Muscle of leg (tissue), 11 donors: ENCODE results near the gene UNC79. TPM values are rescaled to one million over a fixed set of nuclear protein-coding genes. Genes with fewer than 3 reads are reported as not detected.

ENCODE experiments used
- DNase-seq: peaks from one replicate; pipeline ENCODE4 v3.0.0; 2013
- H3K27ac ChIP-seq: one replicate; pipeline ENCODE4 v1.5.1; 2013; ENCODE audit warnings: mild to moderate bottlenecking, low read length, control low read depth
- H3K27me3 ChIP-seq: one replicate; pipeline ENCODE4 v1.6.1; 2013; ENCODE audit warnings: low read length; ENCODE audit not compliant: control insufficient read depth, insufficient read depth
- H3K36me3 ChIP-seq: one replicate; pipeline ENCODE4 v1.6.1; 2013; ENCODE audit warnings: low read length; ENCODE audit not compliant: control insufficient read depth, insufficient read depth
- H3K4me1 ChIP-seq: one replicate; pipeline ENCODE4 v1.6.1; 2013; ENCODE audit warnings: low read length; ENCODE audit not compliant: control insufficient read depth, insufficient read depth
- H3K4me3 ChIP-seq: one replicate; pipeline ENCODE4 v1.5.1; 2013; ENCODE audit warnings: low read length, control low read depth
- H3K9me3 ChIP-seq: replicated peaks from 2 replicates; pipeline ENCODE4 v1.6.1; 2013; ENCODE audit warnings: low read depth, low read length; ENCODE audit not compliant: control insufficient read depth
- WGBS: methylation state at CpG from one replicate; pipeline ENCODE4 v1.1.5; 2013; ENCODE audit warnings: missing lambda C conversion rate; ENCODE audit not compliant: insufficient coverage; 5-methylcytosine and 5-hydroxymethylcytosine counted together
- polyA plus RNA-seq, 8 donors: library from polyadenylated mRNA; unstranded; fragments of 120-200 nt; gene quantifications; one replicate each; pipeline versions ENCODE4 v1.2.1 to v1.2.3, GENCODE V29; 2013; ENCODE audit warnings: inconsistent platforms in 1 of 8, low replicate concordance in 1 of 8; ENCODE audit not compliant: insufficient read length in 8 of 8, insufficient read depth in 1 of 8
- total RNA-seq: library from RNA; stranded (reverse); fragments of 120-200 nt; gene quantifications from one replicate; pipeline ENCODE4 v1.2.4, GENCODE V29; 2013

UNC79 gene
- total and polyA plus RNA-seq, 9 donors = 0.24 to 0.60 (median 0.33) TPM

- H3K27me3 ChIP-seq = no peaks in the 10 kb centered on the region
- H3K9me3 ChIP-seq = peaks cover 2% of the 10 kb centered on the region
- WGBS = no CpG with 5 or more reads among the region's 2 CpGs
- peak; percentile 71 for DNase-seq
- no peaks in the 10 kb centered on the region for H3K36me3 ChIP-seq
- H3K27ac ChIP-seq = no peak overlapping the region
- H3K4me3 ChIP-seq = no peak overlapping the region
- no peaks in the 10 kb centered on the region for H3K4me1 ChIP-seq
These were observed 95.1 kb downstream of the UNC79 start for GRCh38 chr14:93525696-93526451.

- Histone ChIP-seq H3K9me3 (no peaks in the 10 kb centered on the region), H3K4me1 (no peaks in the 10 kb centered on the region), H3K4me3 (no peak overlapping the region), H3K36me3 (no peaks in the 10 kb centered on the region), H3K27me3 (no peaks in the 10 kb centered on the region), H3K27ac (no peak overlapping the region)
- no CpG with 5 or more reads among the region's 4 CpGs for WGBS
- peak; percentile 45 for DNase-seq
These were observed 96.5 kb downstream of the UNC79 start for GRCh38 chr14:93527203-93527607.

GRCh38 chr14:93528884-93529558 is 98.3 kb downstream of the UNC79 start:
- Histone ChIP-seq H3K4me3 (no peak overlapping the region), H3K4me1 (no peaks in the 10 kb centered on the region), H3K36me3 (no peaks in the 10 kb centered on the region), H3K27ac (no peak overlapping the region), H3K9me3 (no peaks in the 10 kb centered on the region), H3K27me3 (no peaks in the 10 kb centered on the region)
- no peak for DNase-seq
- WGBS = no CpG with 5 or more reads among the region's 1 CpG

- Histone ChIP-seq H3K4me1 (no peaks in the 10 kb centered on the region), H3K27ac (no peak overlapping the region), H3K36me3 (no peaks in the 10 kb centered on the region), H3K4me3 (no peak overlapping the region), H3K9me3 (no peaks in the 10 kb centered on the region), H3K27me3 (no peaks in the 10 kb centered on the region)
- no CpG with 5 or more reads among the region's 1 CpG for WGBS
- DNase-seq = no peak
These were observed 100.9 kb downstream of the UNC79 start for GRCh38 chr14:93531644-93532043.

- WGBS = no CpG with 5 or more reads among the region's 2 CpGs
- H3K27ac ChIP-seq = no peak overlapping the region
- H3K4me1 ChIP-seq = no peaks in the 10 kb centered on the region
- no peak overlapping the region for H3K4me3 ChIP-seq
- no peaks in the 10 kb centered on the region for H3K36me3 ChIP-seq
- no peak for DNase-seq
- H3K27me3 ChIP-seq = no peaks in the 10 kb centered on the region
- H3K9me3 ChIP-seq = no peaks in the 10 kb centered on the region
These were observed 101.8 kb downstream of the UNC79 start for GRCh38 chr14:93532541-93532940.

- H3K27ac ChIP-seq = no peak overlapping the region
- H3K9me3 ChIP-seq = no peaks in the 10 kb centered on the region
- H3K4me1 ChIP-seq = no peaks in the 10 kb centered on the region
- no peak for DNase-seq
- H3K27me3 ChIP-seq = no peaks in the 10 kb centered on the region
- no peaks in the 10 kb centered on the region for H3K36me3 ChIP-seq
- H3K4me3 ChIP-seq = no peak overlapping the region
- no CpG with 5 or more reads among the region's 2 CpGs for WGBS
These were observed 102.7 kb downstream of the UNC79 start for GRCh38 chr14:93533437-93533836.

GRCh38 chr14:93533842-93534241 is 103.1 kb downstream of the UNC79 start:
- no peak overlapping the region for H3K4me3 ChIP-seq
- H3K36me3 ChIP-seq = no peaks in the 10 kb centered on the region
- no peak overlapping the region for H3K27ac ChIP-seq
- H3K27me3 ChIP-seq = no peaks in the 10 kb centered on the region
- no peaks in the 10 kb centered on the region for H3K4me1 ChIP-seq
- H3K9me3 ChIP-seq = no peaks in the 10 kb centered on the region
- peak; percentile 66 for DNase-seq

- Histone ChIP-seq H3K4me3 (no peak overlapping the region), H3K27ac (no peak overlapping the region), H3K36me3 (no peaks in the 10 kb centered on the region), H3K9me3 (no peaks in the 10 kb centered on the region), H3K4me1 (no peaks in the 10 kb centered on the region), H3K27me3 (no peaks in the 10 kb centered on the region)
- no peak for DNase-seq
- 83% methylated on average over 2 of the region's 3 CpGs for WGBS
These were observed 104.8 kb downstream of the UNC79 start for GRCh38 chr14:93535537-93535936.

GRCh38 chr14:93536945-93537344 is 106.2 kb downstream of the UNC79 start:
- H3K9me3 ChIP-seq = no peaks in the 10 kb centered on the region
- WGBS = 86% methylated on average over 6 of the region's 8 CpGs
- H3K27me3 ChIP-seq = no peaks in the 10 kb centered on the region
- no peak for DNase-seq
- H3K27ac ChIP-seq = no peak overlapping the region
- no peaks in the 10 kb centered on the region for H3K36me3 ChIP-seq
- no peak overlapping the region for H3K4me3 ChIP-seq
- H3K4me1 ChIP-seq = no peaks in the 10 kb centered on the region

- Histone ChIP-seq H3K9me3 (no peaks in the 10 kb centered on the region), H3K36me3 (no peaks in the 10 kb centered on the region), H3K27ac (no peak overlapping the region), H3K27me3 (no peaks in the 10 kb centered on the region), H3K4me1 (no peaks in the 10 kb centered on the region), H3K4me3 (no peak overlapping the region)
- WGBS = 82% methylated on average over 9 of the region's 16 CpGs
- no peak for DNase-seq
These were observed 107.2 kb downstream of the UNC79 start for GRCh38 chr14:93537951-93538350.
